Measurements from ENCODE around the gene BEST1.

Gene BEST1

DNA sequence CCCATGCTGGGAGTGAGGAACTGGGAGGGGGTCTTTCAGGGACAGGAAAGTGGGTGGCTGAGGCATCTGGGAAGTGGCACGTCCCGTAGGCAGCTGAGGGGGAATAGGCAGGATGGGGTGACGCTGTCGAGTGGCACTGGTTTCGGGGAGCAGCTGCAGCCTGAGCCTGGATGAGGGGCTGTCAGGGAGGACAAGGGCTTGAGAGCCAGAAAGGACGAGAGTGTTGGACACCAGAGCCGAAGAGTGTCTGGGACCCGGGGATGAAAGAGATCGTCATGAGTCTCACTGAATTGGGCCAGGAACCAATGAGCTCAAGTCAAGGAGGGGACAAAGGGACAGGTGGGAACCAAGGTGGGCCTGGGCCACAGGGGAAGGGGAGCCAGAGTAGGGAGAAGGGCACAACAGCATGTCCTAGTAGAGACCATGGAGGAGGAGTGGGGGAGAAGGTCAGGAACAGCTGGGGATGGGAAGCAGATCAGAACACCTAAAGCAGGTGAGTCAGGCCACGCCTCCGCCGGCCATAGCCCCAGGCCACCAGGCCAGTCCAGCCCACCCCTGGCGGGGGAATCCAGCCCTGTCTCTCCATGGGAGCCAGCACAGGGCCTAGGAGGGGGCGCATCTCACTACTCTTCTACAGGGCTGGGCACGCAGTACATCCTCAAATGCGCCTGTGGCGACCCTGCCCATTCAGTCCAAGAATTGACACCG, 37.0 kb upstream of the BEST1 start:
- H3K9ac ChIP-seq (ENCODE audit: insufficient read length) = no peak overlapping the region
- TF ChIP-seq EZH2 (IDR thresholded peaks at IDR 0.05) (no peak), FOXP2 (optimal IDR thresholded peaks at IDR 0.05; ENCODE audit: control extremely low read depth, extremely low read length, insufficient read depth) (no peak), POLR2AphosphoS5 (IDR thresholded peaks at IDR 0.05; ENCODE audit: borderline replicate concordance, low read depth, low read length) (no peak)
- H3K4me3 ChIP-seq = no peak overlapping the region
- no peaks in the 10 kb centered on the region for H3K36me3 ChIP-seq (ENCODE audit: insufficient read depth, low read length)
- H3K27ac ChIP-seq = no peak overlapping the region
- H3K9me3 ChIP-seq (ENCODE audit: low read depth, low read length) = no peaks in the 10 kb centered on the region
- DNase-seq (ENCODE audit: low read depth, low spot score) = no peak

DNA sequence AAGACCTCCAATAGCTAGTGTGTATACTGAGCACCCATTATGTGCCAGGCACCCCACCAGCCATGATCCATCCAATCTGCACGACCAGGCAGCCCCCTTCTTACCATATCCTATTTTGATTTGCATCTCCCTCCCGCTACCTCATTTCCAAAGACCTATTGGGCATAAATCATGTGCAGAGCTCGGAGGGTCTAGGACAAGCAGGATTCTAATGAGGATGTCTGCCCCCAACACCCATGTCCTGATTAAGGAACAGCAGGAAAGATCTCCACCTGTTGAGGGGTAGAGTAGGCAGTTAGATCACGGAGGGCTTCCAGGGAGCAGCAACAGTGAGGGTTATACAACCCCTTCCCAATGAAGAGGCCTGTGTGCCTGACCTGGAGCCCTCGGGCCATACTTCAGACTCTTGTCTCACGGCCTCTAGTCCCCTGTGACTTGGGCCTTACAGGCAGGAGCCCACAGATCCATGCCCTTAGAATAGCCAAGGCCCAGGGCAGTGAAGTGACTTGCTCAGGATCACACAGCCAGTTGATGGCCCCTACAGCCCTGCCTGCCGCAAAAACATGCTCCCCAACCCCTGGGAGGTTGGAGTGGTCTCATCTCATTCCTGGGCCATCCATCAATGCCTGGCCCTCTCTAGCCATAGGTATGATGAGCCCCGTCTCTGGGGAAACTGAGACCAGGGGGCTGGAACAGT, 36.3 kb upstream of the BEST1 start:
- Histone ChIP-seq H3K4me3 (no peak overlapping the region), H3K36me3 (ENCODE audit: insufficient read depth, low read length) (no peaks in the 10 kb centered on the region), H3K9ac (ENCODE audit: insufficient read length) (no peak overlapping the region), H3K9me3 (ENCODE audit: low read depth, low read length) (no peaks in the 10 kb centered on the region), H3K27ac (no peak overlapping the region)
- DNase-seq (ENCODE audit: low read depth, low spot score) = no peak
- TF ChIP-seq POLR2AphosphoS5 (IDR thresholded peaks at IDR 0.05; ENCODE audit: borderline replicate concordance, low read depth, low read length) (no peak), FOXP2 (optimal IDR thresholded peaks at IDR 0.05; ENCODE audit: control extremely low read depth, extremely low read length, insufficient read depth) (no peak), EZH2 (IDR thresholded peaks at IDR 0.05) (no peak)

DNA sequence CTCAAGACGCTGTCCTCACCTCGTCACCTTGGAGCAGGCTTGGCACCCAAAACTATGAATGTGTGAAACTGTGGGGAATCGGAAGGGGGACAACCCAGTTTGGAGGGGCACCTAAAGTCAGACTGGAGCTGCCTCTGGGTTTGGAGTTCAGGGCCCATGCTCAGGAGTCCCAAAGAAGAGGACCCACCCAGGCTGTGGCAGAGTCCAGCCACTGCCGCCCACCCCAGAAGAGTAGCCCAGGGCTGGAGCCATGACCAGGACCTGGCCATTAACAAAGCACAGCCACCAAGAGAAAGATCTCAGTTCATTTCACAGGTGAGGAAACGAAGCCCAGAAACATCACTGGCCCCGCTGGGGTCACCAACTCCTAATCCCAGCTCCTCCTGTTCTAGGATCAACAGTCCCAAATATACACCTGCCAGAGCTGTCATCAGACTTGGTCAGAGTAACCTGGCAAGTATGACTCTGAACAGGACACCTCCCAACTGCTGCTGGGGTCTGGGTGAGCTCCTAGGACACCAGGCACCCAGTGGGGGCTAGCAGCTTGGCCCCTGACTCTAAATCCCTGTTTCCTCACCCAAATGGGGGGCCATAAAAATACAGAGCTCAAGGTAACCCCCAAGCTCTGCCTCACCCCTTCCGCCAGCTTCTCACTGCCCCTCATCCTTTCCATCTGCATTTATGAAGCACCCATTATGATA, 35.5 kb upstream of the BEST1 start:
- H3K36me3 ChIP-seq (ENCODE audit: insufficient read depth, low read length) = no peaks in the 10 kb centered on the region
- no peak for DNase-seq (ENCODE audit: low read depth, low spot score)
- TF ChIP-seq FOXP2 (optimal IDR thresholded peaks at IDR 0.05; ENCODE audit: control extremely low read depth, extremely low read length, insufficient read depth) (no peak), POLR2AphosphoS5 (IDR thresholded peaks at IDR 0.05; ENCODE audit: borderline replicate concordance, low read depth, low read length) (no peak)
- H3K27ac ChIP-seq = no peak overlapping the region
- H3K4me3 ChIP-seq = no peak overlapping the region
- no peak overlapping the region for H3K9ac ChIP-seq (ENCODE audit: insufficient read length)
- no peaks in the 10 kb centered on the region for H3K9me3 ChIP-seq (ENCODE audit: low read depth, low read length)

DNA sequence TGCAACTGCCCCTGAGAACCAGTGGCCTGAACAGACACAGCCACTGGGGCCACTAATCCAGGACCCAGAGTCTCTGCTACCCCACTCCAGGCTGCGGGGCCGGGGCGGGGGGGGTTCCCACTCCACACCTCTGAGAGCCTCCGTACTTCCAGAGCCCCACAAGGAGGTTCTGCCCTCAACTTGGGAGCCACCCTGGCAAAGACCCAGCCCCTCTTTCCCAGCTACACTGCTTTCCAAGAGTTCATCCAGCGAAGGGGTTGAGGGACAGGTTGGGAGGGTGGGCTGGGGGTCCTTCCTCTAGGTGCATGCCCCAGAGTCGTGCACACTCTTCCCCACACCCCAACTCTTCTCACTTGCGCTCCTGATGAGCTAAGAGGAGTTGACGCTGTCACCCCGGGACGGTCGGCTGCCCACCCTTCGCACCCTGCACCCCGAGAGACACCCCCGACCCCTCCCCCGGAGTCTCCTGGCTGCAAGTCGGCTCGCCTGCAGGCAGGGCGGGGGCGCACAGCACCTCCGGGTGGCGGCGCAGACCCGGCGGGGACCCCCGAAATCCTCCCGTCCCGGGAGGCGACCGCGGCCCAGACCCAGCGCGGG, 33.3 kb upstream of the BEST1 start:
- no peak overlapping the region for H3K27ac ChIP-seq
- no peaks in the 10 kb centered on the region for H3K9me3 ChIP-seq (ENCODE audit: low read depth, low read length)
- no peak for DNase-seq (ENCODE audit: low read depth, low spot score)
- TF ChIP-seq FOXP2 (optimal IDR thresholded peaks at IDR 0.05; ENCODE audit: control extremely low read depth, extremely low read length, insufficient read depth) (no peak), POLR2AphosphoS5 (IDR thresholded peaks at IDR 0.05; ENCODE audit: borderline replicate concordance, low read depth, low read length) (no peak), EZH2 (IDR thresholded peaks at IDR 0.05) (no peak)
- H3K4me3 ChIP-seq = peak overlapping the region; percentile 79
- no peaks in the 10 kb centered on the region for H3K36me3 ChIP-seq (ENCODE audit: insufficient read depth, low read length)
- peak overlapping the region; percentile 60 for H3K9ac ChIP-seq (ENCODE audit: insufficient read length)

- Histone ChIP-seq H3K9ac (ENCODE audit: insufficient read length) (peak within 1 kb of the TSS; percentile 60), H3K36me3 (ENCODE audit: insufficient read depth, low read length) (no peaks in the 10 kb centered on the region), H3K9me3 (ENCODE audit: low read depth, low read length) (no peaks in the 10 kb centered on the region), H3K4me3 (peak within 1 kb of the TSS; percentile 79), H3K27ac (no peak within 1 kb of the TSS)
- DNase-seq (ENCODE audit: low read depth, low spot score) = no peak
- TF ChIP-seq FOXP2 (optimal IDR thresholded peaks at IDR 0.05; ENCODE audit: control extremely low read depth, extremely low read length, insufficient read depth) (no peak), EZH2 (IDR thresholded peaks at IDR 0.05) (no peak), POLR2AphosphoS5 (IDR thresholded peaks at IDR 0.05; ENCODE audit: borderline replicate concordance, low read depth, low read length) (no peak)
These were observed 32.6 kb upstream of the BEST1 start, which contains the start of gene RAB3IL1 for GRCh38 chr11:61917334-61918109. Gene RAB3IL1 (minus strand): TSS chr11:61917566. CDS start chr11:61917367, 199 bp downstream.

DNA sequence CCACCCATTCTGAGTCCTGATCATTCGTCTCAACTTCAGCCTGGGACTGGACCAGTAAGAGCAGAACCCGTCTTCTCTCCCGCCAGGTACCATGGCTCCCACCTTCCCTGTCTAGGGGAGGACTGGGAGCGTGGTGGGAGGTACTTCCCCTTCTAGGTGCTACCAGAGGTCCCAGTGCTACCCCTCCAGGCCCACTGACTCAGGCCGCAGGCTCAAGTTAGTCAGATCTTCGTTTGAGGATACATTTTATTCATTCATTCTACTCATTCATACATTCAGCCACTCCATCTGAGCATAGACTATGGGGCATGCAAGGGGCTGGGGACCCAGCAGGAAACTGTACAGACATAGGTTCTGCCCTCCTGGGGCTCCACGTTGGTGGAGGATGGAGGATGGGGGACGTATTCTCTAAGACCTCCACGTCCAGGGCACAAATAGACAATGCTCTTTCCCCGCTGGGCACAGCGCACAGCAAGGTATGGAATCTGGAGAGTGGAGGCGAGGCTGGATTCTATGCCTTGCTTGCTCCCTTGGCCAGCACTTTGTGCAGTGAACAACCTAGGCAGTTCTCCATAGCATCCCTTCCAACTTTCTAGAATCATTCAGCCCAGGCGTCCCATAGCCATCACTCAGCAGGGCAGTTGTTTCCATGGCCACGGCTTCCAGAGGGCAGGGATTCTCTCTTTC, 31.8 kb upstream of the BEST1 start:
- H3K36me3 ChIP-seq (ENCODE audit: insufficient read depth, low read length) = no peaks in the 10 kb centered on the region
- DNase-seq (ENCODE audit: low read depth, low spot score) = no peak
- H3K9me3 ChIP-seq (ENCODE audit: low read depth, low read length) = no peaks in the 10 kb centered on the region
- H3K9ac ChIP-seq (ENCODE audit: insufficient read length) = no peak overlapping the region
- no peak for TF ChIP-seq EZH2 (IDR thresholded peaks at IDR 0.05)
- no peak for TF ChIP-seq FOXP2 (optimal IDR thresholded peaks at IDR 0.05; ENCODE audit: control extremely low read depth, extremely low read length, insufficient read depth)
- TF ChIP-seq POLR2AphosphoS5 (IDR thresholded peaks at IDR 0.05; ENCODE audit: borderline replicate concordance, low read depth, low read length) = no peak
- no peak overlapping the region for H3K27ac ChIP-seq
- H3K4me3 ChIP-seq = no peak overlapping the region

DNA sequence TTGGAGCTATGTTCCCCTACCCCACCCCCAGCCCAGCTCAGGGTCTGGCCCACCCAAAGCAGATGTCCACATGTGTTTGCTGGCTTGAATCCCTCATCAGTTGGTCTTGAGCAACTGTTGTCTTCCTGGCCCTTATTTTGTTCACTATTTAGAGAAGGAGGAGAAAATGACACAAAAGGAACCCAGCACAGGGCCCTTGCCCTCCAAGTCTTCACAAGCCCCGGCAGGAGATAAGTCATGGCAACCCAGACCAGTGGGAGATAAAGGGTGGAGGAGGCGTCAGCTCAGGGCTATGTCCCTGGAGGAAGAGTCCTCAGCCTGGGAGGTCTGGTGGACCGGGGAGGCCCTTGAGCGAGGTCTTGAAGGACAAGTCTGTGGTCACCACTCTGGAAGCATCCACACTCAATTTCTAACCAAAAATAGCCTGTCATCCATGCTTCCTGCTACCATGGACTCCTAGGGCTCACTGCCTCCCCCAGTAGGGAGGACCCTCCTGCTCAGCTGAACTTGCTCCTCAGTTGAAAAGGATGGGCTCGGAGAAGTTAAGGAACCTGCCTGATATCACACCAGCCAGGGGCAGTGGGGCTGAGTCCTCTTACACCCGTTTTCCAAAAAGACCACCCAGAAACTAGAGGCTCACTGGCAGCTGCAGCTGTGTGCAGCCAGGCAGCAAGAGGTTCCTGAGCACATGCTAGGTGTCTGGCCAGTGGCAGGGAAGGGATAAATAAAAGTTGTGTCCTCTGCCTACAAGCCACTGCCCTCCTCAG, 31.0 kb upstream of the BEST1 start:
- TF ChIP-seq POLR2AphosphoS5 (IDR thresholded peaks at IDR 0.05; ENCODE audit: borderline replicate concordance, low read depth, low read length) (no peak), FOXP2 (optimal IDR thresholded peaks at IDR 0.05; ENCODE audit: control extremely low read depth, extremely low read length, insufficient read depth) (no peak), EZH2 (IDR thresholded peaks at IDR 0.05) (no peak)
- no peak overlapping the region for H3K27ac ChIP-seq
- H3K9me3 ChIP-seq (ENCODE audit: low read depth, low read length) = no peaks in the 10 kb centered on the region
- no peak overlapping the region for H3K4me3 ChIP-seq
- DNase-seq (ENCODE audit: low read depth, low spot score) = no peak
- H3K36me3 ChIP-seq (ENCODE audit: insufficient read depth, low read length) = no peaks in the 10 kb centered on the region
- no peak overlapping the region for H3K9ac ChIP-seq (ENCODE audit: insufficient read length)
